Measurements from ENCODE around the gene PACRG. TPM values are rescaled to one million over a fixed set of nuclear protein-coding genes. Genes with fewer than 3 reads are reported as not detected.

The PACRG gene
- total and polyA plus RNA-seq, 2 of the 4 experiments (the other 2 are of a cell fraction): not detected

GRCh38 chr6:163289447-163289846 is 561.7 kb downstream of the PACRG start:
- H3K4me2 ChIP-seq (ENCODE audit: low read depth, low read length): no peak overlapping the region
- H2BK20ac ChIP-seq (ENCODE audit: low read depth, low read length): no peak overlapping the region
- H3K79me1 ChIP-seq (ENCODE audit: low read depth in 1 of 2, low read length in 2 of 2): no peaks in the 10 kb centered on the region
- no peaks in the 10 kb centered on the region for H3K27me3 ChIP-seq (ENCODE audit: control insufficient read depth, insufficient read depth, low read length)
- no peak overlapping the region for H3K4me3 ChIP-seq (ENCODE audit: insufficient read depth, low read depth, low read length)
- no peak for ATAC-seq (ENCODE audit: low read depth)
- dilution Hi-C loops (cut with HindIII; ENCODE audit: low sequenced_read_pairs, unreplicated experiment) (no loop called here), in situ Hi-C loops (cut with MboI; ENCODE audit: low sequenced_read_pairs) (no loop called here), intact Hi-C loops (cut with micrococcal nuclease) (no loop called here)
- TF ChIP-seq BHLHE40 (IDR thresholded peaks at IDR 0.05; ENCODE audit: low read depth, low read length): no peak
- TF ChIP-seq, protein P1, sequence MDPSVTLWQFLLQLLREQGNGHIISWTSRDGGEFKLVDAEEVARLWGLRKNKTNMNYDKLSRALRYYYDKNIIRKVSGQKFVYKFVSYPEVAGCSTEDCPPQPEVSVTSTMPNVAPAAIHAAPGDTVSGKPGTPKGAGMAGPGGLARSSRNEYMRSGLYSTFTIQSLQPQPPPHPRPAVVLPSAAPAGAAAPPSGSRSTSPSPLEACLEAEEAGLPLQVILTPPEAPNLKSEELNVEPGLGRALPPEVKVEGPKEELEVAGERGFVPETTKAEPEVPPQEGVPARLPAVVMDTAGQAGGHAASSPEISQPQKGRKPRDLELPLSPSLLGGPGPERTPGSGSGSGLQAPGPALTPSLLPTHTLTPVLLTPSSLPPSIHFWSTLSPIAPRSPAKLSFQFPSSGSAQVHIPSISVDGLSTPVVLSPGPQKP (IDR thresholded peaks at IDR 0.05; ENCODE audit: borderline replicate concordance, low read depth, low read length): no peak
- H3K4ac ChIP-seq (ENCODE audit: low read depth, low read length): no peak overlapping the region
- no peak overlapping the region for H2AK9ac ChIP-seq (replicated peaks; ENCODE audit: low read depth, low read length, poor library complexity)
- H3K9me1 ChIP-seq (ENCODE audit: insufficient read depth, low read length): no peaks in the 10 kb centered on the region
- no peaks in the 10 kb centered on the region for H4K20me1 ChIP-seq (ENCODE audit: insufficient read depth, low read length)
- ChIA-PET POLR2A (ENCODE audit: unreplicated experiment) (no interaction called here), CTCF (no interaction called here)
- no peak overlapping the region for H3K23ac ChIP-seq (ENCODE audit: low read depth, low read length)
- H3K27ac ChIP-seq (ENCODE audit: insufficient read depth, low read length): no peak overlapping the region
- no peak overlapping the region for H4K8ac ChIP-seq (ENCODE audit: low read depth in 2 of 2, low read length in 2 of 2)
- H3K4me1 ChIP-seq (ENCODE audit: control insufficient read depth, insufficient read depth, low read length): no peaks in the 10 kb centered on the region
- H2AFZ ChIP-seq (replicated peaks; ENCODE audit: low read length, poor library complexity): no peak overlapping the region
- no peaks in the 10 kb centered on the region for H3K36me3 ChIP-seq (ENCODE audit: control insufficient read depth, insufficient read depth, low read length)
- no peak overlapping the region for H3K14ac ChIP-seq (replicated peaks; ENCODE audit: low read depth, low read length)
- no peak overlapping the region for H2BK120ac ChIP-seq (ENCODE audit: low read depth, low read length)
- peaks cover 14% of the 10 kb centered on the region for H3K9me3 ChIP-seq (ENCODE audit: control insufficient read depth, insufficient read depth, low read length)
- H4K91ac ChIP-seq (ENCODE audit: insufficient read depth, low read depth, low read length): no peak overlapping the region
- H3K18ac ChIP-seq (ENCODE audit: low read depth, low read length): no peak overlapping the region
- no peak overlapping the region for H2BK5ac ChIP-seq (ENCODE audit: low read depth, low read length, poor library complexity, severe bottlenecking)
- no peak for DNase-seq
- WGBS, 2 experiments (ENCODE audit: extremely low coverage in 2 of 2, insufficient read length in 1 of 2): no CpG with 5 or more reads among the region's 4 CpGs
- no peak overlapping the region for H2AK5ac ChIP-seq (ENCODE audit: low read depth, low read length)
- BruUV-seq (replicated peaks): no TSS peak
- no peak overlapping the region for H4K5ac ChIP-seq (ENCODE audit: low read depth, low read length)
- no peak overlapping the region for H2BK15ac ChIP-seq (ENCODE audit: low read depth, low read length)
- no peak overlapping the region for H3K9ac ChIP-seq (ENCODE audit: low read depth, low read length)
- H3K56ac ChIP-seq (ENCODE audit: extremely low read depth, insufficient read depth, low read length): no peak overlapping the region
